Neuronal stem cell (in vitro differentiated cells): ENCODE measurements around the gene MAPK1.
A peak's percentile ranks its signal among the peaks of the same experiment; 100 is the strongest.
"Not testable (repeated sequence)": the region's sequence is repeated elsewhere in the genome, so short reads cannot be mapped to it uniquely, and the experiment has no call there.

ENCODE experiments used
- DNase-seq: peaks from one replicate; pipeline ENCODE4 v3.0.0-alpha.2; 2013; ENCODE audit warnings: low spot score
- H2AFZ ChIP-seq: one replicate; pipeline ENCODE4 v1.6.1; 2013; ENCODE audit warnings: mild to moderate bottlenecking, low read length, inconsistent platforms
- H2AK5ac ChIP-seq: 2 replicates; pipeline ENCODE4 v1.6.1; 2013; ENCODE audit warnings: low read depth, mild to moderate bottlenecking, inconsistent platforms, low read length, moderate library complexity, mixed read lengths
- H2BK120ac ChIP-seq: 2 replicates; pipeline ENCODE4 v1.6.1; 2013; ENCODE audit warnings: low read depth, mild to moderate bottlenecking, inconsistent platforms, low read length, moderate library complexity, mixed read lengths
- H2BK12ac ChIP-seq: one replicate; pipeline ENCODE4 v1.6.1; 2013; ENCODE audit warnings: low read length, inconsistent platforms
- H2BK15ac ChIP-seq: 2 replicates; pipeline ENCODE4 v1.6.1; 2013; ENCODE audit warnings: mild to moderate bottlenecking, low read length, inconsistent platforms, mixed read lengths
- H2BK5ac ChIP-seq: one replicate; pipeline ENCODE4 v1.6.1; 2013; ENCODE audit warnings: inconsistent platforms, mild to moderate bottlenecking, low read length, moderate library complexity
- H3K14ac ChIP-seq: one replicate; pipeline ENCODE4 v1.6.1; 2013; ENCODE audit warnings: low read length, inconsistent platforms
- H3K18ac ChIP-seq: 2 replicates; pipeline ENCODE4 v1.6.1; 2013; ENCODE audit warnings: low read length, inconsistent platforms
- H3K23ac ChIP-seq: 2 replicates; pipeline ENCODE4 v1.6.1; 2013; ENCODE audit warnings: low read depth, mild to moderate bottlenecking, mixed read lengths, low read length, inconsistent platforms; ENCODE audit not compliant: poor library complexity
- H3K27ac ChIP-seq: replicated peaks from 3 replicates; pipeline ENCODE4 v1.5.1; 2013; ENCODE audit warnings: low read length, inconsistent platforms
- H3K27me3 ChIP-seq, 3 experiments: 2 replicates each; pipeline ENCODE4 v1.6.1; 2013; ENCODE audit warnings: low read length in 3 of 3, mild to moderate bottlenecking in 2 of 3, inconsistent platforms in 1 of 3, low read depth in 1 of 3, mixed read lengths in 1 of 3, moderate library complexity in 1 of 3; ENCODE audit not compliant: control insufficient read depth in 3 of 3, insufficient read depth in 3 of 3
- H3K36me3 ChIP-seq, 2 donors: replicated peaks in 1 of 2; 2 replicates each; pipeline ENCODE4 v1.6.1; 2013; ENCODE audit warnings: low read length in 2 of 2; ENCODE audit not compliant: control insufficient read depth in 2 of 2, insufficient read depth in 2 of 2
- H3K4ac ChIP-seq: 2 replicates; pipeline ENCODE4 v1.6.1; 2013; ENCODE audit warnings: inconsistent platforms, mild to moderate bottlenecking, low read length, moderate library complexity
- H3K4me1 ChIP-seq, 2 donors: 1 replicate in 1 of 2; 2 replicates in 1 of 2; pipeline ENCODE4 v1.6.1; 2013; ENCODE audit warnings: low read length in 2 of 2, low read depth in 1 of 2; ENCODE audit not compliant: control insufficient read depth in 2 of 2, insufficient read depth in 1 of 2
- H3K4me2 ChIP-seq: one replicate; pipeline ENCODE4 v1.6.1; 2013; ENCODE audit warnings: mild to moderate bottlenecking, low read length, inconsistent platforms; ENCODE audit not compliant: insufficient read depth, poor library complexity, severe bottlenecking
- H3K4me3 ChIP-seq, 2 donors: 2 replicates each; pipeline ENCODE4 v1.5.1; 2013; ENCODE audit warnings: low read length in 2 of 2, mild to moderate bottlenecking in 2 of 2, inconsistent platforms in 1 of 2, moderate library complexity in 1 of 2
- H3K79me1 ChIP-seq: one replicate; pipeline ENCODE4 v1.6.1; 2013; ENCODE audit warnings: low read depth, mild to moderate bottlenecking, inconsistent platforms, low read length, moderate library complexity
- H3K9ac ChIP-seq: one replicate; pipeline ENCODE4 v1.6.1; 2013; ENCODE audit warnings: mild to moderate bottlenecking, low read depth, low read length, inconsistent platforms; ENCODE audit not compliant: poor library complexity
- H3K9me3 ChIP-seq, 2 donors: replicated peaks in 1 of 2; 2 replicates each; pipeline versions ENCODE3 to v1.6.1; 2013; ENCODE audit warnings: low read length in 2 of 2, mild to moderate bottlenecking in 2 of 2, inconsistent platforms in 1 of 2, low read depth in 1 of 2, mixed read lengths in 1 of 2, moderate library complexity in 1 of 2; ENCODE audit not compliant: control insufficient read depth in 2 of 2, insufficient read depth in 1 of 2
- H4K8ac ChIP-seq: one replicate; pipeline ENCODE4 v1.6.1; 2013; ENCODE audit warnings: low read depth, mild to moderate bottlenecking, inconsistent platforms, low read length, moderate library complexity
- H4K91ac ChIP-seq: one replicate; pipeline ENCODE4 v1.6.1; 2013; ENCODE audit warnings: low read length, low read depth, mild to moderate bottlenecking, inconsistent platforms; ENCODE audit not compliant: poor library complexity
- WGBS, 2 donors: extraction: QIAGEN DNeasy Blood & Tissue Kit; methylation state at CpG; one replicate each; pipeline ENCODE4 v1.1.7; 2013; ENCODE audit warnings: missing lambda C conversion rate in 2 of 2, mixed read lengths in 1 of 2; ENCODE audit not compliant: insufficient read length in 2 of 2, insufficient replicate concordance in 1 of 2; ENCODE audit errors: extremely low coverage in 2 of 2; 5-methylcytosine and 5-hydroxymethylcytosine counted together

The MAPK1 gene

DNA sequence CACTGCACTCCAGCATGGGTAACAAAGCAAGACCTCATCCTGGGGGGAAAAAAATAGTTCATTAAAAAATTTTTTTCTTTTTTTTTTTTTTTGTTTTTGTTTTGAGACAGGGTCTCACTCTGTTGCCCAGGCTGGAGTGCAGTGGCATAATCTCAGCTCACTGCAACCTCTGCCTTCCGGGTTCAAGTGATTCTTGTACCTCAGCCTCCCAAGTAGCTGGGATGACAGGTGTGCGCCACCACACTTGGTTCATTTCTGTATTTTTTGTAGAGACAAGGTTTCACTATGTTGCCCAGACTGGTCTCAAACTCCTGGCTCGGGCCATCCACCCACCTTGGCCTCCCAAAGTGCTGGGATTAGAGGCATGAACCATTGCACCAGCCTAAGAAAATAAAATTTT is 142.9 kb downstream of the MAPK1 start:
- not testable (repeated sequence) for H2BK15ac ChIP-seq, H3K4me1 ChIP-seq, H2AK5ac ChIP-seq, H3K14ac ChIP-seq, H3K18ac ChIP-seq, DNase-seq, H3K27ac ChIP-seq, H3K9me3 ChIP-seq, H3K4me3 ChIP-seq, H3K9ac ChIP-seq, H4K91ac ChIP-seq, H3K27me3 ChIP-seq, H3K4ac ChIP-seq, H3K23ac ChIP-seq, H2BK12ac ChIP-seq, H4K8ac ChIP-seq, H2BK5ac ChIP-seq, H3K4me2 ChIP-seq, H2AFZ ChIP-seq, H2BK120ac ChIP-seq
- WGBS, 2 donors = no CpG with 5 or more reads among the region's 3 CpGs
- Histone ChIP-seq H3K36me3 (peaks cover 0 to 27% of the 10 kb centered on the region in 2 donors), H3K79me1 (peaks cover 14% of the 10 kb centered on the region)

DNA sequence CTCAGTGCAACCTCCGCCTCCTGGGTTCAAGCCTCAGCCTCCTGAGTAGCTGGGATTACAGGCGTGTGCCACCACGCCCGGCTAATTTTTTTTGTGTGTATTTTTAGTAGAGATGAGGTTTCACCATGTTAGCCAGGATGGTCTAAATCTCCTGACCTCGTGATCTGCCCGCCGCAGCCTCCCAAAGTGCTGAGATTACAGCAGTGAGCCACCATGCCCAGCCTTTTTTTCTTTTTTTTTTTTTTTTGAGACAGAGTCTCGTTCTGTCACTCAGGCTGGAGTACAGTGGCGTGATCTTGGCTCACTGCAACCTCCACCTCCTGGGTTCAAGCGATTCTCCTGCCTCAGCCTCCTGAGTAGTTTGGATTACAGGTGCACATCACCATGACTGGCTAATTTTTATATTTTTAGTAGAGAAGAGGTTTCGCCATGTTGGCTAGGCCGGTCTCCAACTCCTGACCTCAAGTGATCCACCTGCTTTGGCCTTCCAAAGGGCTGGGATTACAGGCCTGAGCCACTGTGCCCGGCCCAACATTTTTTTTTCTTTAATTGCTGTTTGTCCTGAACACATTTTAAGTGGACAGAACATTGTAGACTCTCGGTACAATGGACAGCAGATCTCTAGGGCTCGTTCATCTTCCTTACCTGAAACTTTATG is 146.1 kb downstream of the MAPK1 start:
- not testable (repeated sequence) for H3K79me1 ChIP-seq, H3K27ac ChIP-seq, H2AK5ac ChIP-seq, H3K9ac ChIP-seq, H2AFZ ChIP-seq, H3K4me2 ChIP-seq, H3K18ac ChIP-seq, H2BK120ac ChIP-seq, H3K14ac ChIP-seq, DNase-seq, H3K23ac ChIP-seq, H3K9me3 ChIP-seq, H2BK15ac ChIP-seq, H3K27me3 ChIP-seq, H3K4ac ChIP-seq, H2BK12ac ChIP-seq, H3K4me3 ChIP-seq, H4K8ac ChIP-seq, H3K4me1 ChIP-seq, H2BK5ac ChIP-seq, H4K91ac ChIP-seq
- WGBS, 2 donors = no CpG with 5 or more reads among the region's 15 CpGs
- peaks cover 0 to 11% of the 10 kb centered on the region in 2 donors for H3K36me3 ChIP-seq

DNA sequence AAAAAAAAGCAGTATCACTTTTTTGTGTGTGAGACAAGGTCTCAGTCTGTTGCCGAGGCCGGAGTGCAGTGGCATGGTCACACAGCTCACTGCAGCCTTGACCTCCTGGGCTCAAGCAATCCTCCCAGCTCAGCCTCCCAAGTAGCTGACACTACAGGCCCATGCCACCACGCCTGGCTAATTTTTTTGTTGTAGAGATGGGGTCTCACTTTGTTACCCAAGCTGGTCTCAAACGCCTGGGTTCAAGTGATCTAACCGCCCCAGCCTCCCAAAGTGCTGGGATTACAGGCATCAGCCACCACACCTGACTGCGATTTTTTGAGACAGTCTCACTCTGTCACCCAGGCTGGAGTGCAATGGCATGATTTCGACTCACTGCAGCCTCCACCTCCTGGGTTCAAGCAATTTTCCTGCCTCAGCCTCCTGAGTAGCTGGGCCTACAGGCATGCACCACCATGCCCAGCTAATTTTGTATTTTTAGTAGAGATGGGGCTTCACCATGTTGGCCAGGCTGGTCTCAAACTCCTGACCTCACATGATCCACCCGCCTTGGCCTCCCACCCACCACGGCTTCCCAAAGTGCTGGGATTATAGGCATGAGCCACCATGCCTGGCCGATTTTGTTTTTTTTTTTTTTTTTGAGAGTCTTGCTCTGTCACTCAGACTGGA is 147.1 kb downstream of the MAPK1 start:
- peaks cover 0 to 11% of the 10 kb centered on the region in 2 donors for H3K36me3 ChIP-seq
- H2AK5ac ChIP-seq, H3K14ac ChIP-seq, H2BK12ac ChIP-seq, H3K4me3 ChIP-seq, H3K27ac ChIP-seq, DNase-seq, H2BK120ac ChIP-seq, H3K27me3 ChIP-seq, H3K23ac ChIP-seq, H4K91ac ChIP-seq, H3K4ac ChIP-seq, H3K18ac ChIP-seq, H4K8ac ChIP-seq, H3K79me1 ChIP-seq, H3K9ac ChIP-seq, H2AFZ ChIP-seq, H3K9me3 ChIP-seq, H2BK5ac ChIP-seq, H2BK15ac ChIP-seq, H3K4me1 ChIP-seq, H3K4me2 ChIP-seq: not testable (repeated sequence)
- WGBS, 2 donors = no CpG with 5 or more reads among the region's 10 CpGs

DNA sequence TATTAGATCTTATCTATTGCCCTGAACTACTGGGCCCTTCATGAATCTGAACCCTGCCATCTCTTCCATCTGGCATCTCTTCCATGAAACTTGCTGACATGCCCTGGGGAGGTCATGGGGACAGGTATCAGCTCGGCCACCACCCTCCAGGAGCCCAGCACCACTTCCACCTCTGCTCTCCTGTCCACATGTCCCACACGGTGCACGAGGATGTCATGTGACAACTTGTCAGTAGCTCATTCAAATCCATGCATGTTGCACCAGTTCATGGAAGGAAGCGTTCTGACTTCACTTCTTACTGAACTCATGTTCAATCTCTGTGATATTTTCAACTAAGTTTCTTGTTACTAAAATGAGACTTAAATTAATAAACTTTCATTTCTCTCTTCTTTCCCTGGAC is 148.4 kb downstream of the MAPK1 start:
- H3K27me3 ChIP-seq = no peaks in the 10 kb centered on the region
- H3K4ac ChIP-seq = no peak overlapping the region
- H3K18ac ChIP-seq = no peak overlapping the region
- H3K9me3 ChIP-seq = no peaks in the 10 kb centered on the region
- no peak overlapping the region for H3K9ac ChIP-seq
- no peak overlapping the region for H4K8ac ChIP-seq
- H4K91ac ChIP-seq = no peak overlapping the region
- no peak for DNase-seq
- H2BK15ac ChIP-seq = no peak overlapping the region
- H3K23ac ChIP-seq = peak overlapping the region; percentile 68
- H3K14ac ChIP-seq = no peak overlapping the region
- peaks cover 0 to 14% of the 10 kb centered on the region in 2 donors for H3K36me3 ChIP-seq
- H2AK5ac ChIP-seq = no peak overlapping the region
- no peak overlapping the region for H3K4me3 ChIP-seq
- H2BK5ac ChIP-seq = no peak overlapping the region
- H2BK120ac ChIP-seq = no peak overlapping the region
- H2BK12ac ChIP-seq = no peak overlapping the region
- WGBS, 2 donors = no CpG with 5 or more reads among the region's 4 CpGs
- H2AFZ ChIP-seq = no peak overlapping the region
- no peak overlapping the region for H3K4me2 ChIP-seq
- H3K79me1 ChIP-seq = peaks cover 5% of the 10 kb centered on the region
- H3K27ac ChIP-seq = no peak overlapping the region
- no peaks in the 10 kb centered on the region for H3K4me1 ChIP-seq
